ENCODE measurements around the gene STK31.
"Not testable (repeated sequence)": the region's sequence is repeated elsewhere in the genome, so short reads cannot be mapped to it uniquely, and the experiment has no call there.

STK31 gene

GRCh38 chr7:23713285-23714149 is 3.5 kb downstream of the STK31 start:
- DNase-seq: no peak

- no peak for DNase-seq
These were observed 4.1 kb downstream of the STK31 start for GRCh38 chr7:23714150-23714464.

- no peak for DNase-seq
These were observed 4.6 kb downstream of the STK31 start for GRCh38 chr7:23714579-23714978.

- no peak for DNase-seq
These were observed 5.1 kb downstream of the STK31 start for GRCh38 chr7:23715099-23715498.

GRCh38 chr7:23717788-23718187 is 7.8 kb downstream of the STK31 start:
- DNase-seq: no peak

- no peak for DNase-seq
These were observed 11.4 kb downstream of the STK31 start for GRCh38 chr7:23721456-23721855.

- not testable (repeated sequence) for DNase-seq
These were observed 12.7 kb downstream of the STK31 start for GRCh38 chr7:23722587-23723216.

GRCh38 chr7:23724113-23724512 is 14.1 kb downstream of the STK31 start:
- DNase-seq: not testable (repeated sequence)

GRCh38 chr7:23742051-23742450 is 32.0 kb downstream of the STK31 start:
- no peak for DNase-seq

GRCh38 chr7:23743226-23743625 is 33.2 kb downstream of the STK31 start:
- no peak for DNase-seq

GRCh38 chr7:23746629-23747028 is 36.6 kb downstream of the STK31 start:
- no peak for DNase-seq

GRCh38 chr7:23751852-23752251 is 41.8 kb downstream of the STK31 start:
- DNase-seq: no peak

GRCh38 chr7:23758839-23759238 is 48.8 kb downstream of the STK31 start:
- not testable (repeated sequence) for DNase-seq

GRCh38 chr7:23759671-23760391 is 49.8 kb downstream of the STK31 start:
- DNase-seq: peak; percentile 59

- no peak for DNase-seq
These were observed 55.9 kb downstream of the STK31 start for GRCh38 chr7:23765943-23766342.

- DNase-seq: no peak
These were observed 57.5 kb downstream of the STK31 start for GRCh38 chr7:23767514-23767913.

- DNase-seq: no peak
These were observed 58.0 kb downstream of the STK31 start for GRCh38 chr7:23768022-23768421.

- DNase-seq: not testable (repeated sequence)
These were observed 69.3 kb downstream of the STK31 start for GRCh38 chr7:23779185-23779800.

- no peak for DNase-seq
These were observed 73.1 kb downstream of the STK31 start for GRCh38 chr7:23783115-23783514.

GRCh38 chr7:23787272-23787671 is 77.3 kb downstream of the STK31 start:
- DNase-seq: no peak

GRCh38 chr7:23788843-23789242 is 78.8 kb downstream of the STK31 start:
- DNase-seq: no peak

- DNase-seq: no peak
These were observed 81.7 kb downstream of the STK31 start for GRCh38 chr7:23791721-23792120.

- no peak for DNase-seq
These were observed 92.8 kb downstream of the STK31 start for GRCh38 chr7:23802720-23803397.
